G401 (cell line): Measurements from ENCODE around the gene RPUSD4. TPM values are rescaled to one million over a fixed set of nuclear protein-coding genes. Genes with fewer than 3 reads are reported as not detected.

Experiments used
- DNase-seq: peaks from one replicate; pipeline ENCODE4 v3.0.0-alpha.2; 2015; ENCODE audit warnings: low spot score
- in situ Hi-C: cut with HindIII; loops from 2 replicates; pipeline ENCODE4 v1.10.0; 2016; ENCODE audit warnings: low sequenced_read_pairs, mixed read lengths
- total RNA-seq: library from RNA; depleted of rRNA; stranded (reverse); fragments of >200 nt; shearing (Covaris generic); gene quantifications from 2 replicates; pipeline ENCODE4 v1.2.3, GENCODE V29; 2014; rRNA removed

Gene RPUSD4
- total RNA-seq, 1 experiment from 2014 or later = 45.4 TPM

DNA sequence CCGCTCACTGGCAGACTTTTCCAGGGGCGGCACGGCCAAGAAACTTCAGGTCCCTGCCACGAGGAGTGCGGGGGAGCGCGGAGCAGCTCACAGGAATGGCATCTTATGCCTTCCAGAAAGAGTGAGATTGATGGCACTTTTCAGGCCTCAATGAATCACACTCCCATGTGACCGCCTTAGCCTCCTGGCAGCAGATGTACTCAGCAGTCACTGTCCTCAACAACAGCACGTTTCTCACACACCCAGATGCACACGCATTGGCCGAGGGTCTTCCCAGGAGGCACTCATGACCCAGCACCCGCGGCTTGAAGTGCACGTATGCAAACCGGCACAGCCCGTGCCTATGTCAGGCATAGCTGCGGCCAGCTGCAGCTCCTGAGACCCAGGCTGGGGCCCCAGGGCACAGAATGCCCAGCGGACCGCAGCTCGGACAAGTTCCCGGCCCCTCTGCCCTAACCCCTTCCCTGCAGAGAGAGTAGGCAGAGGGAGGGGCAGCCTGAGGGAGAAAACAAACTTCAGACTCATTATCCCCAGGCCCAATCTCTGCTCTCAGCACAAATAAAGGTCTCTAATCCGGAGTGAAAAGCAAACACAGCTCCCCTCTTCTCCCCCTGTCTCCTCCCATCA, 48.3 kb downstream of the RPUSD4 start:
- in situ Hi-C loops = no loop called here
- DNase-seq = no peak

DNA sequence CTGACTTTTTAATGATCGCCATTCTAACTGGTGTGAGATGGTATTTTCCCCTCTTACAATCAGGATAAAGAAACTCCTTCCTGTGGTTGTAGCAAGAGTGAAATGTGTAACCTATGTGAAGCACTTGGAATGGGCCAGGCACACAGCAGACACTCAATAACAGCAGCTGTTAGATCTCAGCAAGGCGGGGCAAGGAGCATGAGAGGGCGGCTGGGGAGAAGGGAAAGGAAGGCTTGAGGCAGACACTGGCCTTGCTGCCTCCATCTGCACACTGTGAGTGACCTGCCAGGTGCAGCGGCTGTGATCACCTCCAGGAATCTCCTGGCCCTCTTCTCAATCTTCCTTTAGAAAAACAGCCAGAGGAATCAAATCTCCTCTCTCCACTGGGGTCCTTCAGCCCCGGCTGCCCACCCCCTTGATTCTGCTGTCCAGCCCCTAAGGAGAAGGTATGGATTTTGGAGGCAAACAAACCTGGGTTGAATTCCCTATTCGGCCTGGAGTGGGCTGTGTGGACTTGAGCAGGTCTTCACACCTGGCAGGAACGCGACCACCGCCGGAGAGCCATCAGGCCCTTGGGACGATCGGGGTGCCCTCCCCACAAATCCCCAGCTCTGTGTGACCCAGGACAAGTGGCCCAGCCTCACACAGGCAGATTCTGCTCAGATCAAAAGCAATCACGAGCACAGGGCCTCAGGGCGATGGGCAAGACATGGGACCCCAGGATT, 49.0 kb downstream of the RPUSD4 start:
- no peak for DNase-seq
- in situ Hi-C loops = no loop called here

DNA sequence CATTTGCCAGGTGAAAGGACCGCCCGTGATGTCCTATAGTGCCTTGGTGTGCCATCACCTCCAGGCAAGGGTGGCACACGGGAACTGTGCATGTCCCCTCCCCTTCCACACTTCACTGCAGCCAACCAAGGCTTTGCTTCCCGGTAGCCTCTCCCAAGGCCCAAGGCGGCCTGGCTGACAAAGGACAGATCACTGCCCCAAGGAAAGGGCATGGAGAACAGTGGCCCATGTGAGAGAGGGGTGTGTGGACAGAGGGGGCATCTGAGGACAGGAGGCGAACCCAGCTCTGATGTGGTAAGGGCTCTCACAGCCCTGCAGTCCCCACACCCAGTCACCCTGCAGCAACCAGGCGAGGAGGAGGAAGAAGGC, 50.4 kb downstream of the RPUSD4 start:
- in situ Hi-C loops = no loop called here
- no peak for DNase-seq

DNA sequence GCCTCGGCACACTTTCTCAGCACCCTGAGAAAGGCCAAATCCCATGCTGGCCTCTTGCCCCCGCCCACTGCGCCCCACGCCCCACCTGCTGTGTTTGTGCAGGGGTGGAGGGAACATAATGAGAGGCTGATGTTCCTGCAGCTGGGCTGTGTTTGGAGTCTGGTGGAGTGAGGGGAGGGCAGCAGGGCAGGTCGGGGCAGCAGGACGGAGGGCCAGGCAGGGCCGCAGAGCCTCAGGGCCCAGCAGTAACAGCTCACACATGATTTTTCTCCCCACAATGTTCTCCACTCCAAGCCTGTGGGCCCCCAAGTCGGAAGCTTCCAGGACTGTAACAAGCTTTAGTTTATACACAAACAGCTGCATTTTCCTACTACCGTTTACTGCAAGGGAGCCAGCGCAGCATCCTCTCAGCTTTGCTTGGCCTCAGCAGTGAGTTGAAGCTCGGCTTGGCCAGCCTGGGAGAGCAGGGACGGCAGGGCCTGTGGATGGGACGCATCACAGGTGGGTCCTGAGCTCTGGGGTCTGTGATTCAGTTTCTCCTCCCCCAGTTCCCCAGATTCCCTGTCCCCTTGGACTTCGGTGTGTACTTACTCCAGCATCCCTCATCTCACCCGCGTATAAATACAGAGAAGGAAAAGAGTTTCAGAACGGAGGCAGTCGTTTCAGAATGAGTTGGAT, 51.0 kb downstream of the RPUSD4 start:
- in situ Hi-C loops = no loop called here
- no peak for DNase-seq

DNA sequence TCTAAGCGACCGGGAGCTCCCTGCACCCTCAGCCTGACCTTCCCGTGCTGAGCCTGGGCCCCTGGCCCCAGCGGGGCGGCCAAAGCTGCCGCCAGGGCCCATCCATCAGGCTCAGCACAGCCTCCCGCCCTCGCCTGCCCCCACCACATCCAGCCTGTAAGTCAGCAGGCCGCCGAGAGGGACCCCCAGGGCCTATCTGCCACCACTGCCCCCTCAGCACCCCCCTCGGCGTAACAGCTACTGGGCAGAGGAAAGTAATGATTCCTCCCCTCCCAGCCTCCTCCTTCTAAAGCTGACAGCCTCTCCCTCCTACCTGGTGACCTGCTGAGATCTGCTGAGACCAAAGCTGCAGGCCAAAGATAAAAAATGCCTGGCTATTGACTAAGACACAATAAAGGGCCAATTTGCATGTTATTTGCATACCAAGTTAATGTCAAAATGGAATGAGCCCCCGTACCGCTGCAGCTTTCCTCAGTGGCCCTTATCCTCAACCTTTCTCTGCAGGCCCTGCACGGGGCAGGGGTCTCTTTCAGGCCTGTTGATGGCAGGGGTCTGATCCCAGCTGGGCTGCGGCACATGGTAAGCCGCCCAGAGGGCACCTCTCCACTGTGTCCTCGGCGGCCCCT, 51.6 kb downstream of the RPUSD4 start:
- in situ Hi-C loops = no loop called here
- DNase-seq = no peak

DNA sequence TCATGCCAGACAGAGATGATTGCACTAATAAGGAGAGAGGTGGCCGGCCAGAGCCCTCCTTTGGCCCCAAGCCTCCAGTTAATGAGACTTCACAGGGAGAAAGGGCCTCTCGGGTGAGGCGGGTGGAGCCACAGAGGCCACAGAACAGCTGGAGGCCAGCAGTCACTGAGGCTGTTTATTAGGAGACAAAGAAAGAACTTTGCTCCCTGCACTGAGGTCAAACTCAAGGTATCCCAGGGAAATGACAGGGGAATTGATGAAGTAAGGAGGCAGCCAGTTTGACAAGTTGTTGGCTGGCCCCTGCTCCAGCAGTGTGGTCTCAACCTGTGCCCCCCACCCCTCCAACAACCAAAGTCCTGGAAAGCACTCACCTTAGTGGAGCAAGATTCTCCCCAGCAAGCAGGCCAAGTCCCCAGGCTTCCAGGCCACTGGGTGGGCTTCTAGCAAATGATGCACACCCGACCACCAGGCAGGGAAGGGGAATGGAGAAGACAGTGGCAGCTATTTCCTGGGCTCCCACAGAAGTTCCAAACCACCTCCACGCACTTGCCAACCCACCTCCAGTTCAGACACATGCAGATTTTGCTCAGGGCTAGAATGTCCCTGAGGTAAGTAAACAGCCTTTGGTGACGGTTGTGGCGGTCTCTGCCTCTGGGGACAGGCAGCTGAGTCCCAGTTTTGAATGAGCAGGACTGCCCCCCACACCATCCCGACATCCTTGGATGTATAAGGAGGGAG, 53.2 kb downstream of the RPUSD4 start:
- no peak for DNase-seq
- in situ Hi-C loops = no loop called here

DNA sequence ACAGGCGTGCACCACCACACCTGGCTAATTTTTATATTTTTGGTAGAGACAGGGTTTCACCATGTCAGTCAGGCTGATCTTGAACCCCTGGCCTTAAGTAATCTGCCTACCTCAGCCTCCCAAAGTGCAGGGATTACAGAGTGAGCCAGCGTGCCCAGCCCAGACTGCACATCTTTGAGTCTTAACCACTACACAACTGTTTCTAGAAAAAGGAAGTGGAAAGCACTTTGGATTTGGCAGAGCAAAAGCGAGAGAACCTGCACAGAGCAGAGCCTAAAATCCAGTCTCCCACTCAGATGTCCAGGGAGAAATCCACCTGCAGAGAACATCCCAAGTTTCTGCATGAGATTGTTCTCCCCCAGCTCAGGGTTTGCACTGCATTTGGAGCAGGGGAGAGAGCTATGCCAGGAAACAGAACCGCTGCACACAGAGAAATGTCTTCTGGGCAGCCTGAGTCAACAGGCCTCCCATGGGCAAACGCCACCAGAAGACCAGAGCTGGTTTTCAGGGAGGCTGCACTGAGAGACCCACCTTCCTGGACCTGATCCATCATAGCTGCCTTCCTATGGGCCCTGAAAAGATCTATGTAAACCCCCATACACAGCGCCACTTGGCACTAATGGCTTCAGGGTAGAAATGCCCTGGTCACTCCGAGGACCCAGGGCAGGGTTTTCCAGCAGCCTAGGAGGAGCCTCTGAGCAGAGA, 54.0 kb downstream of the RPUSD4 start:
- DNase-seq = no peak
- in situ Hi-C loops = no loop called here

DNA sequence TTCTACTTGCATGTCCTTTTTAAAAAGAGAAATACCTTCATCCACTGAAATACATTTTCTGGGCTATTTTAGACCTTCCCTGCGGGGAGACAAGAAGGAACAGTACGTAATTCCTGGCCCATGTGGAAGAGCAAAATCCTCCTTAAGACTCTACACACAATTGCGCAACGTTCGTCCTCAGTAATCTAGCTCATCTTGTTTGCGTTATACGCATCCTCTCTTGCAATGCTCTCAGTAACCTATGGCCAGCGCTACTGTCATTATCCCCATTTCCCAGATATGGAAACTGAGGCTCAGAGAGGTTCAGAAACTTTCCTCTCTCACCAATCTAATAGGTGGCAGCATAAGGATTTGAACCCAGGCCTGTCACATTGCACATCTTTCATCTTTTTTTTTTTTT, 54.6 kb downstream of the RPUSD4 start:
- in situ Hi-C loops = no loop called here
- DNase-seq = no peak

DNA sequence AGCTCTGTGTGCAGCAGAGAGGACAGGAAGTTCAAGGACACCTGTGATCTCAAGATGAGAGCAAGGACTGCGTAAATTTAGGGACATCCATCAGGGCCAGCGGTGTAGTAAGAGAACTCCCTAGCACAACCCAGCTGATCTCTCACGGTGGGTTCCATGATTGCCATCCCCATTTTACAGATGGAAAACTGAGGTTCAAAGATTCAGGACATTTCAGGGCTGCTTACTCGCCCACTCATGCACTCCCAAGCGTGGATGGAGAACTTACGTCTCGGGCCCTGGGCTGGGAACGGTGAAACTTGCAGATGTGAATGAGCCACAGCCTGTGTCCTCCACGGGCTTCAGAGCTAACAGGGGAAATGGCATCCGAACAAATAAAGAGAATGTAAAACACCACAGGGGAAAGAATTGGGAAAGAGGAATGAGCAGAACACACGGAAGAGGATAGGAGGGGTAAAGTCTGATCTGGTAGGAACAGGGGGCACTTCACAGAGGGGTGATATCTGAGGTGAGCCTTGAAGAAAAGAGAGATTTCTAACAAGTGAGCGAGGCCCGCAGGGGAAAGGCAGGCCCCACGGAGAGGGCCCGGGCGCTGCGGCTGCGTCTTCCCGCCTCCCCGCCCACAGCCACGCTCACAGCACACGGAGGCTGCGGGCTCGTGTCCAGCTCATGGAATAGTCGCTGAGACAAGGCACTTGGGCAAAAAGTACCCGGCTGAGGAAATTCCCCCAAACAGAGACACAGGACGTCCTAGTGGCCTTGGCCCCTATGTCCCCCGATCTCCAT, 55.9 kb downstream of the RPUSD4 start:
- in situ Hi-C loops = no loop called here
- no peak for DNase-seq

DNA sequence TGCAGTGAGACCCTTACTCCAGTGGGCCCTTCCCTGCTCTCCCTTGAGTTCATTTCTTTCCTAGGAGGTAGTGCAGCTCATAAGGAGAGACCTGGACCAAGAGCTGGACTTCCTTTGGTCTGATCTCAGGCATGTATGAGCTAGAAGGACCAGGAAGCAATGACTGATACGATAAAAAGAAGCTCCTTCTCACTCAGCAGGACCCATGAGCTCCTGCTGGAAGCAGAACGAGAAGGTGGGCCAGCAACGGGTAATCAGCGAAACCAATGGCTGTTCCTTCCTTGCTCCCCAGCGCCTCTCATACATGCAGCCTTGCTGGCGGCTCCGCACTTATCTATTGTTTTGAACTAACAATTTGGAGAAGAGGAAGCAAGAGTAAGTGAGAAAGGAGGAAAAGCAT, 56.8 kb downstream of the RPUSD4 start:
- DNase-seq = no peak
- in situ Hi-C loops = no loop called here

DNA sequence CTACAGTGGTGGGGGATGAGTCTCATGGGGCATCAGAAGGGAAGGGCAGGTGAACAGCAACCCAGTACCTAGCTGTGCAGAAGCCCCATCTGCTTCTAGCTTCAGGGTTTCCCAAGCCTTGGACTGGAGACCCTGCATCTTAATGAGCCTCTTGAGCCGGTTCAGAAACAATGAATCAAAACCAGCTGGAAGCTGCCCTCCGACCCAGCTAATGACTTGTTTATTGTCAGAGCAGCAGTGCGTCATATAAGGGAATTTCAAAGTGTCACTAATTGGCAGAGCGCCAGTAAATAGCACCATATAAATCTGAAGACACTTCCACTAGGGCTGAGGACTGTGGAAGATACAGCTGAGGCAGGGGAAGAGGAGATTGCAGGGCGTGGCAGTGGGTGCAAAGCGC, 57.5 kb downstream of the RPUSD4 start:
- in situ Hi-C loops = no loop called here
- DNase-seq = no peak

DNA sequence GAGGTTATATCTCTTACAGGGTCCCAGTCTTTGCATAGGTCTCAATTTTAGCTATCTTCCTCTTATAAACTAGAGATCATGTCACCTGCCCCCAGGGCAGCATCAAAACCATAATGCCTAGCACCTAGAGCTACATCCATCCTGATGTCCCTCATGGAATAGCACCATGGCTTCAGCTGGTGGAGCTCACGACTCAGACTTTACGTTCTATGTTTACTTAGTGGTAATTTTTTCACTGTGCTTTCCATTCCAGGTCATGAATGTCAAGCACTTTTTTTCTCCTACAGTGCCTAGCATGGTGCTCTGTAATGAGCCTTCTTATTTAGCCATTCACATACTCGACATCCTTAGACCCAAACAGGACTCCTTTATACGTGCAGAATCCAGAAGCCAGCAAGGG, 58.4 kb downstream of the RPUSD4 start:
- in situ Hi-C loops = no loop called here
- DNase-seq = no peak

DNA sequence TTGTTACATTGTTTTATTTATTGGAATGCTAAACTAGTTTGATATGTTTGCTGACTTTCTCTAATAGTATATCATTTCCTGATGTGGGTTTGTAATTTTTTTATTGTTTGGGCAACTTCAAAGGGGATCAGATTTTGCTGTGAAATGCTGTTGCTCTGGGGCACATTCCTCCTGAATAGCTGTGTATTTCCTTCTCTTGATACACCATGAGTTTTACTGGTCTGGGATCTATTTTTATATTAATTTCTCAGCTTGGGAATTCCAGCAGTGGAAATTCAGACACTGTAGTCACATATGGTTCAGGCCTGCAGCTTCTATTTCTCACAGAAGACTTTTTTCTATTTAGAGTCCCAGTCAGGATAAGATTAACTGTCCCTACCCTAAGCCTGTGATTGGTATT, 58.9 kb downstream of the RPUSD4 start:
- in situ Hi-C loops = no loop called here
- no peak for DNase-seq

DNA sequence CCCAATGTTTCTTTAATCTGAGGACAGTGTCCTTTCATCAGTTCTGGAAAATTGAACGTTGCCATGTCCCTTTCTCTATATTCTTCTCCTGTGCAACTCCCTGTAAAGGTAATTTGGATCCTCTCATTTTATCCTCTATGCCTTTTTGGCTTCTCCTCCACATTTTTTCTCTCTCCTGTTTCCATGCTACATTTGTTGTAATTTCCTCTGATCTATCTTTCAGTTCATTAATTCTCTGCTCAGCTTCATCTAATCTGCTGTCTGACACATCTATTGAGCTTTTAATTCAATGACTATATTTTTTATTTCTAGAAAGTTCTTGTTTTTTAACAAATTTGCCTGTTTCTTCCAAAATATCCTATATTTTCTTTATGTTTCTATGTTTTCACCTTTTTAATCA, 59.3 kb downstream of the RPUSD4 start:
- DNase-seq = no peak
- in situ Hi-C loops = no loop called here

Other genes with a start within 250 kb of the RPUSD4 start
- gene CDON, start 148.8 kb downstream of the RPUSD4 start, total RNA-seq = 1.3 and 12.7 TPM in 2 replicates
- 33.4 and 64.3 TPM in 2 replicates for gene FAM118B, start 132 bp upstream of the RPUSD4 start, total RNA-seq
- 56.0 and 64.6 TPM in 2 replicates for gene SRPRA, start 57.2 kb upstream of the RPUSD4 start, total RNA-seq
- gene FOXRED1, start 57.5 kb upstream of the RPUSD4 start, total RNA-seq = 54.0 and 73.2 TPM in 2 replicates
- gene TIRAP, start 71.4 kb upstream of the RPUSD4 start, total RNA-seq = 5.6 and 8.1 TPM in 2 replicates
- 25.0 and 48.3 TPM in 2 replicates for gene DCPS, start 92.4 kb upstream of the RPUSD4 start, total RNA-seq
- gene ST3GAL4, start 144.0 kb upstream of the RPUSD4 start, total RNA-seq = 26.2 and 35.0 TPM in 2 replicates